AG09309 (cell line): ENCODE data around the gene HDGFL3.

Source experiments
- DNase-seq: peaks from one replicate; pipeline ENCODE4 v3.0.0-alpha.2; 2010; ENCODE audit warnings: low read depth
- H3K4me3 ChIP-seq: 2 replicates; pipeline ENCODE4 v1.5.1; 2011; ENCODE audit warnings: mild to moderate bottlenecking, low read depth, low read length, moderate library complexity; ENCODE audit not compliant: control insufficient read depth
- TF ChIP-seq, protein P1 (sequence below): IDR thresholded peaks from 2 replicates; pipeline ENCODE4 v1.5.1; 2011; ENCODE audit warnings: mild to moderate bottlenecking, low read depth, low read length, inconsistent platforms; ENCODE audit not compliant: insufficient read depth, control insufficient read depth; ENCODE audit errors: missing control alignments

The HDGFL3 gene

GRCh38 chr15:83108266-83109219 is 99.1 kb downstream of the HDGFL3 start:
- TF ChIP-seq, protein P1, sequence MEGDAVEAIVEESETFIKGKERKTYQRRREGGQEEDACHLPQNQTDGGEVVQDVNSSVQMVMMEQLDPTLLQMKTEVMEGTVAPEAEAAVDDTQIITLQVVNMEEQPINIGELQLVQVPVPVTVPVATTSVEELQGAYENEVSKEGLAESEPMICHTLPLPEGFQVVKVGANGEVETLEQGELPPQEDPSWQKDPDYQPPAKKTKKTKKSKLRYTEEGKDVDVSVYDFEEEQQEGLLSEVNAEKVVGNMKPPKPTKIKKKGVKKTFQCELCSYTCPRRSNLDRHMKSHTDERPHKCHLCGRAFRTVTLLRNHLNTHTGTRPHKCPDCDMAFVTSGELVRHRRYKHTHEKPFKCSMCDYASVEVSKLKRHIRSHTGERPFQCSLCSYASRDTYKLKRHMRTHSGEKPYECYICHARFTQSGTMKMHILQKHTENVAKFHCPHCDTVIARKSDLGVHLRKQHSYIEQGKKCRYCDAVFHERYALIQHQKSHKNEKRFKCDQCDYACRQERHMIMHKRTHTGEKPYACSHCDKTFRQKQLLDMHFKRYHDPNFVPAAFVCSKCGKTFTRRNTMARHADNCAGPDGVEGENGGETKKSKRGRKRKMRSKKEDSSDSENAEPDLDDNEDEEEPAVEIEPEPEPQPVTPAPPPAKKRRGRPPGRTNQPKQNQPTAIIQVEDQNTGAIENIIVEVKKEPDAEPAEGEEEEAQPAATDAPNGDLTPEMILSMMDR: no peak
- no peak overlapping the region for H3K4me3 ChIP-seq
- DNase-seq: no peak

- DNase-seq: no peak
- H3K4me3 ChIP-seq: peak overlapping the region; percentile 19
- TF ChIP-seq, protein P1: no peak
Measured at GRCh38 chr15:83107841-83108181, 99.8 kb downstream of the HDGFL3 start.

GRCh38 chr15:83106994-83107840 is 100.4 kb downstream of the HDGFL3 start, which contains the start of gene TM6SF1:
Gene TM6SF1, plus strand, starts transcription at chr15:83107645. Its CDS starts 36 bp downstream, at chr15:83107681.
- peak within 1 kb of the TSS; percentile 40 for H3K4me3 ChIP-seq
- TF ChIP-seq, protein P1: no peak
- no peak for DNase-seq

- TF ChIP-seq, protein P1: no peak
Measured at GRCh38 chr15:83105440-83105839, 102.2 kb downstream of the HDGFL3 start.

GRCh38 chr15:83104141-83104540 is 103.5 kb downstream of the HDGFL3 start:
- TF ChIP-seq, protein P1: no peak
- no peak overlapping the region for H3K4me3 ChIP-seq
- DNase-seq: no peak

More at GRCh38 chr15:83105440-83105839, 102.2 kb downstream of the HDGFL3 start:
- H3K4me3 ChIP-seq: no peak overlapping the region
- no peak for DNase-seq

DNA sequence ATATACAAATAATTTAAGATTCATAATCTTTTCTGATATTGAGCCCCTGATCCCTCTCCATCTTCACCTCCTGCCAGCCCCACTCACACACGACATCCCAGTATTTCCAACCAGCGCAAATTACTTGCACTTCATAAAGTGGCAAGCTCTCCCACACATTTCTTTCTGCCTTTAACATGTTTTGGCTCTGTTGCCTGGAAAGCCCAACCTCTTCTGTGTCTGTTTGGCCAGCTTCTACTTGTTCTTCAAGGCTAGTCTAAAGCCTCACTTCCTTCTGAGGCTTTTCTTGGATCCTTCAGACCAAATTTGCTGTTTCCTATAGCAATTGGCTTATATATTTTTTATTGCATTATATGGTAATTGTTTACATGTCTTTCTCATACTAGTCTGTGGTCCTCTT is 105.3 kb downstream of the HDGFL3 start:
- no peak overlapping the region for H3K4me3 ChIP-seq
- TF ChIP-seq, protein P1: no peak
- DNase-seq: no peak
